HS-5 (cell line): ENCODE results near the gene NPDC1.

ENCODE experiments used
- DNase-seq: peaks from one replicate; pipeline ENCODE4 v3.0.0-alpha.2; 2012; ENCODE audit warnings: low read depth

Gene NPDC1, protein sequence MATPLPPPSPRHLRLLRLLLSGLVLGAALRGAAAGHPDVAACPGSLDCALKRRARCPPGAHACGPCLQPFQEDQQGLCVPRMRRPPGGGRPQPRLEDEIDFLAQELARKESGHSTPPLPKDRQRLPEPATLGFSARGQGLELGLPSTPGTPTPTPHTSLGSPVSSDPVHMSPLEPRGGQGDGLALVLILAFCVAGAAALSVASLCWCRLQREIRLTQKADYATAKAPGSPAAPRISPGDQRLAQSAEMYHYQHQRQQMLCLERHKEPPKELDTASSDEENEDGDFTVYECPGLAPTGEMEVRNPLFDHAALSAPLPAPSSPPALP

GRCh38 chr9:137046088-137046787 lies at the start of gene NPDC1:
NPDC1 (minus strand) TSS chr9:137046177; CDS start chr9:137045989, 188 bp downstream.
- no peak for DNase-seq

- DNase-seq: no peak
Observed at GRCh38 chr9:137089232-137089947, 43.4 kb upstream of the NPDC1 start.

- no peak for DNase-seq
Observed at GRCh38 chr9:137088121-137088520, 42.1 kb upstream of the NPDC1 start.

GRCh38 chr9:137087409-137087925 lies 41.5 kb upstream of the NPDC1 start:
- DNase-seq: no peak

- peak; percentile 95 for DNase-seq
Observed at GRCh38 chr9:137086531-137087408, 40.8 kb upstream of the NPDC1 start, which contains the start of gene MAN1B1. MAN1B1 (plus strand) TSS chr9:137086985; CDS start chr9:137087000, 15 bp downstream.

- DNase-seq: no peak
Observed at GRCh38 chr9:137085920-137086530, 40.0 kb upstream of the NPDC1 start.

- DNase-seq: no peak
Observed at GRCh38 chr9:137084526-137084925, 38.5 kb upstream of the NPDC1 start.

DNA sequence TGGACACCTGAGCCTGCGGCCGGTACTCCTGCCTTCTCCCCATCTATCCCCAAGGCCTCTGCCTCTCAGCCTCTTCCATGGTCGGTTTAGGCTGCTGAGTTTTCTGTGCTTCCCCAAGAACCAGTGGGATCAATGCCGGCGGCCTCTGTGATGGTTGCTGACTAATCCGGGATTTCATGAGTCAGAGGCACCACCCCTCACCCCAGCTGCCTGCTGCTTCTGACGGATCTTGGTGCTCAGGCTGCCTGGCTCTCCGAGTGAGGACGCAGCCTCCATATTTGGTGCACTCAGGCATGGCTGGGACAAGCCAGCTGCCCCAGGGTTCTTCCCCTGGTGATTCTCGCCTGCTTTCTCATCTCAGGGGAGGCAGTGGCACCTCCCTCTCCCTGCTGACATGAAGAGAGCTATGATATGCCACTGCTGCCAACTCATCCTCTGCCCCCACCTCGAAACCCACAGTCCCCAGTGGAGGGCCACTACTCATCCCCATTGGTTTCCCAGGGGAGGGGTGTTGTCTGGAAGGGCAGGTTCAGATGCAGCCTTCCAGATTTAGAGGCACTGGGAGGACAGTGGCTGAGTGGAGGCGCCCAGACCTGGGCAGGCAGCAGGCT lies 37.5 kb upstream of the NPDC1 start:
- DNase-seq: peak; percentile 90

- no peak for DNase-seq
Observed at GRCh38 chr9:137082925-137083290, 36.9 kb upstream of the NPDC1 start.

DNA sequence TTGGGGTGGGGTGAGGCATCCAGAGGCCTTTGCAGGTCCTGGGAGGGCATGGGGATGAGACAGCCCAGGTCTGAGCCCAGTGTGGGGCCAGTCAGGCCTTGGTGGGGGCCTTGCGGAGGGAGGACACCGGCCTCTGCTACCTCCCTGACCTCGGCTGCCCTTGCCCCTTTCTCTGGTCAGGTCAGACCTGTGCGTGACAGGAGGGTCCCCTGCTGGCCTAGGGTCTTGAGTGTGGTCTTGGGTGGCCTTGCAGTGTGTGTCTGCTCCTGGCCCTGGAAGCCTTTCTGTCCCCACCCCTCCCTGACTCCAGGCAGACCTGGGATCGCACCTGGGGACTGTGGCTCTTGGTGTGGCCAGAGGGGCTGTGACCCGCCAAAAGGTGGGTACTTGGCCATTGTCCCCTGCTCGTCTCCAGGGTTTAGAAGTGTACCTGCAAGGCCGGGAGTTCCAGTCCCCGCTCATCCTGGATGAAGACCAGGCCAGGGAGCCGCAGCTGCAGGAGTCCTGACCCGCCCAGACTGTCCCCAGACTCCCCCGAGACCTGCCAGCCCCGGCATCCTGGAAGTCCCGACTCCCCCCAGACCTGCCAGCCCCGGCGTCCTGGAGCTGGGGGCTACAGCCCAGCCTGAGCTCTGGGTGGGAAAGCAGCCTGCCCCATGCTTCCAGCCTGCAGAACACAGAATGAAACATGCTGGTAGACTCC lies 36.4 kb upstream of the NPDC1 start:
- DNase-seq: no peak

DNA sequence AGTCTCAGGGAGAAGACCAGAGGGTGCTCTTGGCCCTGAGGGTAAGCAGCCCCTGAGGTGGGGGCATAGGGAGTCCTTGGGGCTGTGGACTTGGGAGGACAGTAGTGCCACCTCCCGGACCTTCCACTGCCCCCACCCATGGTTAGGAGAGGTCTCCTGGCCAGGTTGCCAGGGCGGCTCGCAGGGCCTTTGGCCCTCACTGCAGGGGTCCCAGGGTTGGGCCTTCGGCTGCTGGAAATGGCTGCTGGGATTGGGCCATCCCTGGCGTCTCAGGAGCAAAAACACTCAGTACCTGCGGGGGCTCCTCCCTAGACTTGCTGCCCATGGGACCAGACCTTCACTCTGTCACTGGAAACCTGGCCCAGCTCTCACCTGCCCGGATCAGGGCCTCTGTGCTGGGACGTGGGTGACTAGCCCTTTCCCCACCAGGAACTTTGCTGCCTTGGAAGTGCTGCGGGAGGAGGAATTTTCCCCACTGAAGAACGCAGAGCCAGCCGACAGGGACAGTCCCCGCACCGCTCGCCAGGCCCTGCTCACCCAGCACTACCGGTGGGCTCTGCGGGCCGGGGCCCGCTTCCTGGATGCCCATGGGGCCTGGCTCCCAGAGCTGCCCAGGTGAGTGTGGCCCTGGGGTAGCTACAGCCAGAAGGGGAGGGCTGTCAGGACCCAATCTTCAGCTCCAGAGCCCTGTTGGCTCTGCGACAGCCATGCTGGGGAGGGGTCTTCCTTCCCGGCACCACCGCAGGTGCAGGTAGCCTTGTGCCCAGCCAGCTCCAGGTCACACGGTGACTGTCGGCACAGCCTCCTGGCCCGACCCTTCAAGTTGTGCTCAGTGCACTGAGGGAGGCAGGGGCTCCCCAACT lies 34.5 kb upstream of the NPDC1 start:
- DNase-seq: no peak

DNA sequence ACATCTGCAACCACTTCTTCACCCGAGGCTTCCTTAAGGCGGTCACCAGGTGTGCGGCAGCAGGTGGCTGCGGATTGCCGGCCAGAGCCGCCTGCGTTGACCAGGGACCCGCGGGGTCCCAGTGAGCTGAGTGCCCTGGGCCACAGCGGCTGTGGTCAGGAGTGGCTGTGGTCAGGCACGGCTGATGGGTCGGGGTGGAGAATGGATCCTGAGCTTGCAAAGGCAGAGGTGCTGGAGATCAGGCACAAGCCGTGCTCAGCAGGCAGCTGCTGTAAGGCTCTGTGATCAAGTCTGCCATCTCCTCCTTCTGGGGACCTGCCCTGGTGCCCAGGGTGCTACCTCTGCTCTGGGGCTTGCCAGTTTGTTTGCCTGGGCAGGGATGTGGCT lies 33.4 kb upstream of the NPDC1 start:
- no peak for DNase-seq

- DNase-seq: no peak
Observed at GRCh38 chr9:137078701-137079400, 32.9 kb upstream of the NPDC1 start.

GRCh38 chr9:137077758-137078693 lies 32.0 kb upstream of the NPDC1 start:
- no peak for DNase-seq

- no peak for DNase-seq
Observed at GRCh38 chr9:137077010-137077747, 31.2 kb upstream of the NPDC1 start, which contains the start of gene UAP1L1. UAP1L1 (plus strand) TSS chr9:137077517; CDS start chr9:137077533, 16 bp downstream.

GRCh38 chr9:137076636-137077009 lies 30.6 kb upstream of the NPDC1 start:
- DNase-seq: no peak
